Hepatocyte (in vitro differentiated cells): ENCODE measurements around the gene ANGPTL4. TPM values are rescaled to one million over a fixed set of nuclear protein-coding genes. Genes with fewer than 3 reads are reported as not detected.
A peak's percentile ranks its signal among the peaks of the same experiment; 100 is the strongest.
"Not testable (repeated sequence)": the region's sequence is repeated elsewhere in the genome, so short reads cannot be mapped to it uniquely, and the experiment has no call there.

Experiments used
- DNase-seq: peaks from one replicate; pipeline ENCODE4 v3.0.0-alpha.2; 2016; ENCODE audit warnings: low spot score
- H2AFZ ChIP-seq: fragments of 200-600 bp; sonication (generic); 2 replicates; pipeline ENCODE4 v1.6.0; 2016; ENCODE audit warnings: antibody characterized with exemption, mild to moderate bottlenecking
- H3K27ac ChIP-seq: fragments of 200-600 bp; sonication (generic); 2 replicates; pipeline ENCODE4 v1.5.1; 2016; ENCODE audit warnings: mild to moderate bottlenecking
- H3K27me3 ChIP-seq: fragments of 200-600 bp; sonication (generic); 2 replicates; pipeline ENCODE4 v1.6.1; 2016
- H3K36me3 ChIP-seq: fragments of 200-600 bp; sonication (generic); replicated peaks from 2 replicates; pipeline ENCODE4 v1.5.1; 2016; ENCODE audit warnings: low read depth; ENCODE audit not compliant: insufficient read depth
- H3K4me1 ChIP-seq: fragments of 200-600 bp; sonication (generic); 2 replicates; pipeline ENCODE4 v1.5.1; 2016; ENCODE audit warnings: mild to moderate bottlenecking, moderate library complexity; ENCODE audit not compliant: insufficient read depth
- H3K4me2 ChIP-seq: fragments of 200-600 bp; sonication (generic); 2 replicates; pipeline ENCODE4 v1.6.0; 2016
- H3K4me3 ChIP-seq: fragments of 200-600 bp; sonication (generic); 2 replicates; pipeline ENCODE4 v1.5.1; 2016; ENCODE audit warnings: mild to moderate bottlenecking
- H3K79me2 ChIP-seq: fragments of 200-600 bp; sonication (generic); 2 replicates; pipeline ENCODE4 v1.6.0; 2017; ENCODE audit warnings: mild to moderate bottlenecking
- H3K9me2 ChIP-seq: fragments of 200-600 bp; sonication (generic); replicated peaks from 2 replicates; pipeline ENCODE4 v1.6.0; 2017; ENCODE audit warnings: mild to moderate bottlenecking; ENCODE audit not compliant: insufficient read depth
- H3K9me3 ChIP-seq: fragments of 200-600 bp; sonication (generic); 2 replicates; pipeline ENCODE4 v1.5.1; 2016; ENCODE audit warnings: low read depth, mild to moderate bottlenecking
- H4K20me1 ChIP-seq: fragments of 200-600 bp; sonication (generic); 2 replicates; pipeline ENCODE4 v1.6.0; 2016; ENCODE audit warnings: mild to moderate bottlenecking; ENCODE audit not compliant: insufficient read depth, poor library complexity, severe bottlenecking
- EZH2 ChIP-seq: fragments of 200-600 bp; sonication (generic); IDR thresholded peaks from 2 replicates; pipeline ENCODE4 v1.6.1; 2016; ENCODE audit warnings: antibody characterized with exemption, mild to moderate bottlenecking, borderline replicate concordance
- EZH2phosphoT487 ChIP-seq: fragments of 200-600 bp; sonication (generic); IDR thresholded peaks from one replicate; pipeline ENCODE4 v1.6.1; 2018; ENCODE audit warnings: antibody characterized with exemption, mild to moderate bottlenecking, low read depth, moderate library complexity; ENCODE audit not compliant: unreplicated experiment, severe bottlenecking
- WGBS: methylation state at CpG from one replicate; pipeline ENCODE4 v1.1.6; 2016; ENCODE audit warnings: low lambda C conversion rate; ENCODE audit errors: missing lambda C conversion rate; 5-methylcytosine and 5-hydroxymethylcytosine counted together
- polyA plus RNA-seq: library from polyadenylated mRNA; unstranded; fragments of >200 nt; fragmentation: Nextera tagmentation; extraction: Ambion mirVana; gene quantifications from 2 replicates; pipeline ENCODE4 v1.2.1, GENCODE V29; 2016
- total RNA-seq: library from RNA; depleted of rRNA; stranded (reverse); fragments of >200 nt; gene quantifications from 2 replicates; pipeline ENCODE4 v1.2.3, GENCODE V29; 2014
- TF ChIP-seq, protein P1 (sequence below): fragments of 200-600 bp; sonication (generic); IDR thresholded peaks from 2 replicates; pipeline ENCODE4 v1.5.1; 2016; ENCODE audit warnings: antibody characterized with exemption, mild to moderate bottlenecking; ENCODE audit not compliant: poor library complexity

Gene ANGPTL4
- total and polyA plus RNA-seq, 2 experiments from 2014 or later = 14.7 to 23.4 TPM

DNA sequence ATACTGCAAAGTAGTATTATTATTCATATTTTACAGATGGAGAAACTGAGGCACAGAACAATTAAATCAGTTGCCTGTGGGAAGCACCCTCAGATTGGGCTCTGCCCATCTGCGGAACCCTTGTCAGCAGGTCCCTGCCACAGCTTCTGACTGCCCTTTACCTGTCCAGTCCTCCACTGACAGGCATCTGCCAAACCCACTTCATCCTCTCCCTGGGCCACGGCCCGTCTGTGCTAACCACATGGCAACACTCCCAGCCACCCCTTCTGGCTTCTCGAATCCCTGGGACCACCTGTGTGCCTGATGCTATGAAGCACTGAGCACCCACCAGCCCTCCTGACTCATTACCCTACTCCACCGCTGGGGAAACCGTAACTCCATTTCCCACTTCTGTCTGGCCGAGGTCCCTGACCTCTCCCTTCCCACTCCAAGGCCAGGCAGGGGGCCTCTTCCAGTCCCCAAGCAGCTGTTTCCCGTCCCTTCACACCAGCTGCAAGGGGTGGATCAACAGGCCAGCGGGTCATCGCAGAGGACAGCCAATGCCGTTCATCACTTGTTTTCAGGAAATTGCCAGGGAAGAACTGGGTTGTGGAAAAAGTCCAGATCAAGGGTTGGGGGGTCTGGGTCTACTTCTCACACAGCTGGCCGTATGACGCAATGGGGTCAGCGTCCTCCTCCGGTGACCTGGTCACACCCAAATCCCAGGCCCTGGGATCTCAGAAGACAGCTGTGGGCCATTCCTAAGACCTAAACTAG lies 23.4 kb upstream of the ANGPTL4 start:
- peaks cover 28% of the 10 kb centered on the region for H3K27me3 ChIP-seq

DNA sequence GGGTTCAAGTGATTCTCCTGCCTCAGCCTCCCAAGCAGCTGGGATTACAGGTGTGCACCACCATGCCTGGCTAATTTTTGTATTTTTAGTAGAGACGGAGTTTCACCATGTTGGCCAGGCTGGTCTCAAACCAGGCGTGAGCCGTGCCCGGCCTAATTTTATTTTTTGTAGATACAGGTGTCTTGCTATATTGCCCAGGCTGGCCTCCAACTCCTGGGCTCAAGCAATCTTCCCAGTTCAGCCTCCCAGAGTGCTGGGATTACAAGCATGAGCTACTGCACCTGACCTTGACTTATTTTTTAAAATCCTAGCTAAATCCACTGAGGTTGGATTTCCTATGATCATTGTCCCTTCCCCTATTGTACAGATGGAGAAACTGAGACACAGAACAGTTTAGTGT lies 22.5 kb upstream of the ANGPTL4 start:
- not testable (repeated sequence) for H3K9me2 ChIP-seq, H3K9me3 ChIP-seq, H3K4me3 ChIP-seq, H3K4me1 ChIP-seq, H2AFZ ChIP-seq, H3K36me3 ChIP-seq, H4K20me1 ChIP-seq, H3K79me2 ChIP-seq, H3K27ac ChIP-seq, DNase-seq, H3K4me2 ChIP-seq
- 98% methylated on average over 4 of the region's 4 CpGs for WGBS
- H3K27me3 ChIP-seq = peaks cover 21% of the 10 kb centered on the region

More for the DNA sequence above, 23.4 kb upstream of the ANGPTL4 start:
- H3K27ac ChIP-seq = no peak overlapping the region
- 32% methylated on average over 15 of the region's 15 CpGs for WGBS
- TF ChIP-seq, protein P1, sequence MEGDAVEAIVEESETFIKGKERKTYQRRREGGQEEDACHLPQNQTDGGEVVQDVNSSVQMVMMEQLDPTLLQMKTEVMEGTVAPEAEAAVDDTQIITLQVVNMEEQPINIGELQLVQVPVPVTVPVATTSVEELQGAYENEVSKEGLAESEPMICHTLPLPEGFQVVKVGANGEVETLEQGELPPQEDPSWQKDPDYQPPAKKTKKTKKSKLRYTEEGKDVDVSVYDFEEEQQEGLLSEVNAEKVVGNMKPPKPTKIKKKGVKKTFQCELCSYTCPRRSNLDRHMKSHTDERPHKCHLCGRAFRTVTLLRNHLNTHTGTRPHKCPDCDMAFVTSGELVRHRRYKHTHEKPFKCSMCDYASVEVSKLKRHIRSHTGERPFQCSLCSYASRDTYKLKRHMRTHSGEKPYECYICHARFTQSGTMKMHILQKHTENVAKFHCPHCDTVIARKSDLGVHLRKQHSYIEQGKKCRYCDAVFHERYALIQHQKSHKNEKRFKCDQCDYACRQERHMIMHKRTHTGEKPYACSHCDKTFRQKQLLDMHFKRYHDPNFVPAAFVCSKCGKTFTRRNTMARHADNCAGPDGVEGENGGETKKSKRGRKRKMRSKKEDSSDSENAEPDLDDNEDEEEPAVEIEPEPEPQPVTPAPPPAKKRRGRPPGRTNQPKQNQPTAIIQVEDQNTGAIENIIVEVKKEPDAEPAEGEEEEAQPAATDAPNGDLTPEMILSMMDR = no peak
- TF ChIP-seq EZH2 (no peak), EZH2phosphoT487 (no peak)
- no peaks in the 10 kb centered on the region for H3K9me2 ChIP-seq
- DNase-seq = no peak
- no peaks in the 10 kb centered on the region for H3K9me3 ChIP-seq
- H2AFZ ChIP-seq = no peak overlapping the region
- no peak overlapping the region for H3K4me2 ChIP-seq
- no peaks in the 10 kb centered on the region for H4K20me1 ChIP-seq
- H3K36me3 ChIP-seq = no peaks in the 10 kb centered on the region
- H3K4me1 ChIP-seq = no peaks in the 10 kb centered on the region
- H3K79me2 ChIP-seq = no peaks in the 10 kb centered on the region
- no peak overlapping the region for H3K4me3 ChIP-seq

- Histone ChIP-seq H3K9me2 (no peaks in the 10 kb centered on the region), H3K27me3 (peaks cover 21% of the 10 kb centered on the region), H2AFZ (no peak overlapping the region), H3K4me1 (no peaks in the 10 kb centered on the region), H3K79me2 (no peaks in the 10 kb centered on the region), H3K4me2 (peak overlapping the region; percentile 74), H3K9me3 (no peaks in the 10 kb centered on the region), H3K36me3 (no peaks in the 10 kb centered on the region), H3K4me3 (no peak overlapping the region), H3K27ac (no peak overlapping the region), H4K20me1 (no peaks in the 10 kb centered on the region)
- TF ChIP-seq EZH2 (no peak), EZH2phosphoT487 (no peak)
- TF ChIP-seq, protein P1 = no peak
- no peak for DNase-seq
- WGBS = 67% methylated on average over 14 of the region's 14 CpGs
These were observed 21.7 kb upstream of the ANGPTL4 start for GRCh38 chr19:8342316-8342683.

DNA sequence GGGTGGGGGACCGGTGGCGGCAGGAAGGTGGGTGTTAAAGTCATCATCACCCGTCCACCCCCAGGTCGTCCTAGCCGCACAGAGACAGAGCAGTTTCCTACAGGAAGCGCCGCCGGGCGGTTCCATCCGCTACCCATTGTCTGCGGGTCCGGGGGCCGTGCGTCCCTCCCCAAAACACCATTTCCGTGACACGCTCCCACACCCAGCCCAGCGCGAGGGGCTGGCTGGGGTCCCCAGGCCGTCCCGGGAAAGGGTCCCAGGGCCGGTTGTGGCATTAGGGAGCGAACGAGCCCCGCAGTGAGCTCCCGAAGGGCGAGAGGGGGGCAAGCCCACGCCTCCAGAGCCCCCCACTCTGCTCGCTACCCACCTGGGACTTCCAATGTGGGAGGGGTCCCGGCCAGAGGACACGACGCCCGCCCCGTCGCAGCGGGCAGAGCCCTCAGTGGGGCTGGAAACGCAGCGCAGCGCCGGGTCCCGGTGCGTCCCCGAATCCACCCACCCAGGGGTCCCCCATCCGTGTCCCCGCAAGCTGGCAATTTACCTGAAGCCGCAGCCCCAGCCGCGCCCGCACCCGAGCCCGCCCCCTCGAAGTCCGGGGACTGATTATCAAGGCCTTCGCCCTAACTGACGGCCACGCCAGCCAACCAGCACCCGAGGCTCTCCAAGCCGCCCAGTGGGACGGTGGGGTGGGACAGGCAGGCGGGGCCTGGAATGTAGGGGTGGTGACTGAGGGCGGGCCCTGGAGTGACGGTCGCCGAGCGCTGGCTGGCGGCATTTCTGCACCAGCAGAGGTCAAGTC lies 21.1 kb upstream of the ANGPTL4 start, which contains the start of gene KANK3:
KANK3 (minus strand) TSS at position 579 of the 799 bp plus-strand sequence. CDS start 5,434 bp downstream, outside the sequence.
- peaks cover 21% of the 10 kb centered on the region for H3K27me3 ChIP-seq
- H3K9me2 ChIP-seq = no peaks in the 10 kb centered on the region
- H3K36me3 ChIP-seq = no peaks in the 10 kb centered on the region
- WGBS = 16% methylated on average over 31 of the region's 65 CpGs
- peak within 1 kb of the TSS; percentile 18 for H2AFZ ChIP-seq
- H3K9me3 ChIP-seq = no peaks in the 10 kb centered on the region
- no peak for TF ChIP-seq EZH2phosphoT487
- TF ChIP-seq, protein P1 = no peak
- TF ChIP-seq EZH2 = no peak
- no peak within 1 kb of the TSS for H3K27ac ChIP-seq
- H3K4me3 ChIP-seq = no peak within 1 kb of the TSS
- peak within 1 kb of the TSS; percentile 74 for H3K4me2 ChIP-seq
- DNase-seq = peak; percentile 94
- no peaks in the 10 kb centered on the region for H3K79me2 ChIP-seq
- no peaks in the 10 kb centered on the region for H3K4me1 ChIP-seq
- H4K20me1 ChIP-seq = no peaks in the 10 kb centered on the region
